Colonic mucosa (tissue), 4 donors: ENCODE data around the gene SMIM45.

Experiments
- DNase-seq: peaks from one replicate; pipeline ENCODE4 v3.0.0-alpha.2; 2020
- H3K27ac ChIP-seq: fragments of 200-600 bp; one replicate; pipeline ENCODE4 v1.8.0; 2021
- H3K27me3 ChIP-seq: fragments of 200-600 bp; one replicate; pipeline ENCODE4 v1.8.0; 2021
- H3K36me3 ChIP-seq: fragments of 200-600 bp; one replicate; pipeline ENCODE4 v1.8.0; 2021
- H3K4me1 ChIP-seq: fragments of 200-600 bp; one replicate; pipeline ENCODE4 v1.8.0; 2021; ENCODE audit warnings: mild to moderate bottlenecking
- H3K4me3 ChIP-seq: fragments of 200-600 bp; one replicate; pipeline ENCODE4 v1.8.0; 2021
- H3K9ac ChIP-seq, 2 donors: one replicate each; pipeline ENCODE4 v1.7.0; 2013; ENCODE audit warnings: control low read depth in 2 of 2, low read depth in 2 of 2, low read length in 2 of 2
- H3K9me3 ChIP-seq: fragments of 200-600 bp; one replicate; pipeline ENCODE4 v1.8.0; 2021
- CTCF ChIP-seq: fragments of 200-600 bp; IDR thresholded peaks from one replicate; pipeline ENCODE4 v1.8.0; 2022; ENCODE audit warnings: antibody characterized with exemption, mild to moderate bottlenecking
- intact Hi-C: fragments of 100-400 bp; cut with DNase I; formaldehyde crosslinking; loops from one replicate; pipeline ENCODE4 v1.14.1; 2022
- donor health status: healthy.
- donor health status: DM: no; HTN: no; CAD: no.
- donor health status: DM: no; HTN: no; CAD: no.

SMIM45 gene

DNA sequence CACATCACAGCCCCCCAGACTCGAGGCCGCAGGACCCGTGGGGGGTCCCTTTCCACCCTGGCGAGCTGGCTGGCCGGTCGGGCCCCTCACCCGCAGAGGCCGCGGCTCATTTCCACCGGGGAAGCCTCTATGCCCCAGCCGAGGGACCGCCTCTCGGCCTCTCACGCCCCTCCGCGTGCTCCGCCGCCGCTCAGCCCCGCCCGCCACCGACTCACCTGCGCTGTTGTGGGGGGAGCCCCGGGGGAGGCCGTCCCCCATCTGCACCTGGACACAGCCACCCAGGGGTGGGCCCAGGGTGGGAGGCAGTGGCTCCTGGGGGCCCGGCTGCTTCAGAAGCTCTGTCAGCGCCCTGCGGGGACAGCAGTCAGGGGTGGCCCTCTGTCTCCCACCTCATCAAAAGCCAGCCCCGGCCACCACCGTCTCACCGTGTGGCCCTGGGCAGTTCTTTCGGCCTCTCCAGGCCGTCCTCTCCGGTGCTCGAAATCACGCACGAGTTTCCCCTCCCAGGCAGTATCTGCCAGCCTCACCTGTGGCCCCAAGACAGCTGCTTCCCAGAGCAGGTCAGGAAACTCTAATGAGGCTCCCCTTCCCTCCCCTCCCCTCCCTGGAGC is 40.8 kb upstream of the SMIM45 start:
- no peak overlapping the region for H3K9ac ChIP-seq
- TF ChIP-seq CTCF = no peak
- no peaks in the 10 kb centered on the region for H3K9me3 ChIP-seq
- H3K27ac ChIP-seq = no peak overlapping the region
- H3K4me1 ChIP-seq = peaks cover 9% of the 10 kb centered on the region
- H3K27me3 ChIP-seq = peaks cover 69% of the 10 kb centered on the region
- H3K4me3 ChIP-seq = no peak overlapping the region
- H3K36me3 ChIP-seq = no peaks in the 10 kb centered on the region
- DNase-seq = no peak
- intact Hi-C loops = no loop called here

GRCh38 chr22:41912338-41913039 is 39.5 kb upstream of the SMIM45 start:
- intact Hi-C loops = no loop called here
- no peak overlapping the region for H3K9ac ChIP-seq
- H3K27me3 ChIP-seq = peaks cover 76% of the 10 kb centered on the region
- H3K4me3 ChIP-seq = no peak overlapping the region
- no peaks in the 10 kb centered on the region for H3K36me3 ChIP-seq
- no peak overlapping the region for H3K27ac ChIP-seq
- no peaks in the 10 kb centered on the region for H3K9me3 ChIP-seq
- no peak for TF ChIP-seq CTCF
- peaks cover 9% of the 10 kb centered on the region for H3K4me1 ChIP-seq
- DNase-seq = no peak

GRCh38 chr22:41913040-41913719 is 38.8 kb upstream of the SMIM45 start:
- no peak overlapping the region for H3K9ac ChIP-seq
- no peak overlapping the region for H3K4me3 ChIP-seq
- H3K36me3 ChIP-seq = no peaks in the 10 kb centered on the region
- intact Hi-C loops = no loop called here
- H3K4me1 ChIP-seq = peaks cover 9% of the 10 kb centered on the region
- no peak for TF ChIP-seq CTCF
- no peak for DNase-seq
- no peaks in the 10 kb centered on the region for H3K9me3 ChIP-seq
- H3K27me3 ChIP-seq = peaks cover 80% of the 10 kb centered on the region
- no peak overlapping the region for H3K27ac ChIP-seq

DNA sequence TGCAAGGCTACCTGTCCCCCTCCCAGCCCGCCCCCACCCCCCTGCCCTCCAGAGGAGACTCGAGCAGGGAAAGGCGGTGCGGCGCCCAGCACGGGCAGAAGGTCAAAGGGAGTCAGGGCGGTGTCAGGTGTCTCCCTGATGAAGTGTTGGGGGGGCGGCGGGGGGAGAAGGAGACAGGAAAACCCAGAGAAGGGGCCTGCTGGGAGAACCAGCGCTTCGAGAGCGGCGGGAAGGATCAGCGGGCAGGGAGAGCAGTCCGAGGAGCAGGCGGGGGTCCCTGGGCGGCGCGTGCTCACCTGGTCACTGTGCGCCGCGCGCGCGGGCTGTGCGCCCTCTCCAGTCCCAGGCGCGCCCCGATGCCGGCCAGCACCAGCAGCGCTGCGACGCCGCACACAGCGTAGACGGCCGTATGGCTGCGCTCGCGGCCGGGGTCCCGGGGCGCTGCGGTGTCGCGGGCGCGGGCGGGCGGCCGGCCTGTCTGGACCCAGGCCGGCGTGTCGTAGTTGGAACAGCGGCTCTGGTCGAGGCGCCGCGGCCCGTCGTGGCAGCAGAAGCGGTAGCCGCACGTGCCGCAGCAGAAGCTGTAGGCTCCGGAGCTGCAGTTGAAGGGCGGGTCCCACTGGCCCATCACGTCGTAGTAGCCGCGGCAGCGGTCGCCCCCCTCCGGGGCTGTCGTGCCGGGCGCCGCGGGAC is 38.0 kb upstream of the SMIM45 start:
- H3K27ac ChIP-seq = no peak overlapping the region
- no peak overlapping the region for H3K9ac ChIP-seq
- no peaks in the 10 kb centered on the region for H3K9me3 ChIP-seq
- H3K4me1 ChIP-seq = peaks cover 9% of the 10 kb centered on the region
- intact Hi-C loops = no loop called here
- peaks cover 79% of the 10 kb centered on the region for H3K27me3 ChIP-seq
- H3K36me3 ChIP-seq = no peaks in the 10 kb centered on the region
- no peak overlapping the region for H3K4me3 ChIP-seq
- DNase-seq = no peak
- no peak for TF ChIP-seq CTCF

- peak overlapping the region; percentile 34 for H3K4me3 ChIP-seq
These were observed 37.3 kb upstream of the SMIM45 start for GRCh38 chr22:41914611-41915034.

More at GRCh38 chr22:41914611-41915034, 37.3 kb upstream of the SMIM45 start:
- H3K36me3 ChIP-seq = no peaks in the 10 kb centered on the region
- peaks cover 9% of the 10 kb centered on the region for H3K4me1 ChIP-seq
- no peak for DNase-seq
- H3K27me3 ChIP-seq = peaks cover 73% of the 10 kb centered on the region
- H3K9ac ChIP-seq = no peak overlapping the region
- no peaks in the 10 kb centered on the region for H3K9me3 ChIP-seq
- intact Hi-C loops = no loop called here
- no peak overlapping the region for H3K27ac ChIP-seq
- no peak for TF ChIP-seq CTCF
